HG02571 (cell line): ENCODE results near the gene TAOK3.
"Not testable (repeated sequence)": the region's sequence is repeated elsewhere in the genome, so short reads cannot be mapped to it uniquely, and the experiment has no call there.

Source experiments
- ATAC-seq: cut with Tn5 transposase; IDR thresholded peaks from one replicate; pipeline ENCODE4 v1.9.1; 2021; ENCODE audit warnings: mild to moderate bottlenecking, moderate library complexity; ENCODE audit not compliant: unreplicated experiment

The TAOK3 gene

DNA sequence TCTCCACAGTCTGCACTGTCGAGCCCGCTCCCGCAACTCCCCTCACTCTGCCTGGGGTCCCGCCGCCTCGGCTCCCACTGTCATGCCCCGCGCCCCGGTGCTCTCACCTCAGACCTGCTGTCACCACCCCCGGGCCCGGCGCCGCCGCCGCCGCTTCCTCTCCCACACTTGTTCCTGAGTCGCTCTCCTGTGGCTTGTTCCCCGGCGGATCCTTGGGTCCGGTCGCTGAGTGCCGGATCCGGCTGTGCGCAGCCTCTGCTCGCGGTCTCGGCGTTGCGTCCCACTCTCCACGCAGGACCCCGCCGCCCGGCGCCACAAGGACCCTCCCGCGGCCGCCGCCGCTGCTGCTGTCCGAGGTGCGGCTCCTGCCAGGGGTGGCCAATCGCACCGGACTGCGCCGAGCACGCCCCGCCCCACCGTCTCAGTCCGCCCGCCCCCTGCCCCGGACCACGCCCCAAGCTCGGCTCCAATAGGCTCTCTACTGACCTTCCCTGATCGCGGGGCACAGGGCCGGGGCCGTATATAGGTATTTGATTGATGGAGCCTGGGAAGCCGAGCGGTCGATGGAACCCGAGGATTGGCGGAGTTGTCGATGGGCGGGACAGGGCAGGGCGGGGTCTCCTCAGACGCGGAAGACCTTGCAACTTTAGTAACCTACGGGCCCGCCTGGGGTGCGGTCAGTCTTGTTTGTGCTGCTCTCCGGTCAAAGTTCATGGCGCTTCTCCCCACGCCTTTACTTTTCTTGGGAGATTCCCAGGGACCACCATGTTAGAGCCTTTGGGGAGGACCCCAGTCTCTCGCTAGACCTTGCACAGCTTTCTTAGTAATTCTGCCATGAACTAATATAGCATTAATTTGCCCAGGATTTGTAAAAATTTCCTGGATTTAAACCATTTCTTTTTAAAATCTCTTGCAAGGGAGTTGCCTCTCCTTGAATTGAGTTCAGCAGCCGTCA, at the start of gene TAOK3:
Gene TAOK3, minus strand, starts transcription at position 367 of the 955 bp plus-strand sequence. CDS start 117,340 bp downstream, outside the sequence.
- peak; percentile 80 for ATAC-seq

DNA sequence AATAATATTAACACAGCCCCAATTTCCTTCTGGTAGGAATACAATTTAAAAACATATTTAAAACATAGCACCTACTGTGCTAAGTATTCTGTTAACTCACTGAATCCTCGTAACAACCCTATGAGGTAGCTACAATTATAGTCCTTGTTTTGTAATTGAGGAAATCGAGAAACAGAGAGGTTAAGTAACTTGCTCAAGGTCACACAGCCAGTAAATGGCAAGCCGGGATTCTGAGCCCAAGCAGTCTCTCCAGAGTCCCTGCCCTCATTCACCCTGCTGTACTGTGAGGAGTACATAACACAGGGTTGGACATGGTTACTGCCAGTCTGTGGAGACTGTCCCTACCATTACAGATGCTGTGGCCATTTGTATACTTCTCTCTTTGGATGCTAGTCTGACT, 48.0 kb upstream of the TAOK3 start:
- no peak for ATAC-seq

DNA sequence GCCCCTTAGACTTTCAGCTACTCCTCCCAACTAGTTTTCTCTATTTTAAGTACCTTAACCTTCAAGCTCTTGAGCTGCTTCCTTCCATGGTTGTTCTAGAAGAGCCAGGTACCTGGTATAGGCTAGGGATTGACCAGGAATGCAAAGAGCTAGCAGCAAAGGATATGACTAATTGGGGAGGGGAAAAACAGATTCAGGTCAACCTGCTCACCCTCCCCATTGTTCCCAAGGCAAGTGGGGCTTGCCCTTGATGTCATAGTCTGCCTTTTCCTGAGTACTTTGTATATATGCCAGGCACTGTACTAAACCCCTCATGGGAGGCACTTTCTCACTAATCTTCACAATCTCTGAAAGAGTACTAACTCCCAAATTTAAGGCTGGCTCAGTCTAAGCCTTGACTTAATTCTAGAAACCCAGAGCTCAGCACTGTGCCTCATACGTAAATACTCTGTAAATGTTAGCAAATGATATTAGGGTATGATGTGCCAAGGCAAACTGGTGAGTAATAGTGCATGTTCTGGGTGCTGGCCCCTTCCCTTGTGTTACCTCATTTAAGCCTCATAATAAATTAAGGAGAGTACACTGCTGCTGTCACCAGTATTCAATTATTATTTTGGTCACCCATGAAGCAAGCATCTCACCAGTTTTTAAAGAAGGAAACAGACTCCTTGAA, 45.8 kb upstream of the TAOK3 start:
- no peak for ATAC-seq

DNA sequence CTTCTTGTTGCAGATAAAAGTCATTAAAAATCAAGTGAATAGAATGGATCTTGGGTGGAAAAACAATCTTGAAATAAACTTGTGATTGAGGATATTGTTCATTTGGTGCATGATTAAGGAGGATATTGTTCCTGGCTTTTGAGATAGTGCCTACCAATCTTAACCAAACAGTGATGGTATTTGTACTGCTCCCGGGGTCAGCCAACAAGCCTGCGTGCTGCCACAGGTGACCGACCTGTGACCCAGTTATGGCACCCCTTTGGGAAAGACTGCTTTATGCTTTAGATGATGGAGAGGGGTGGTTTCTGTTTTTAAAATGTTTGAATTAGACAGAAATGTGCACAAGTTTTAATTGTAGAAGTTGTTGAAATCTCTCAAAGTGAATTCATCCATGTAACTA, 45.2 kb upstream of the TAOK3 start:
- ATAC-seq, result no peak

DNA sequence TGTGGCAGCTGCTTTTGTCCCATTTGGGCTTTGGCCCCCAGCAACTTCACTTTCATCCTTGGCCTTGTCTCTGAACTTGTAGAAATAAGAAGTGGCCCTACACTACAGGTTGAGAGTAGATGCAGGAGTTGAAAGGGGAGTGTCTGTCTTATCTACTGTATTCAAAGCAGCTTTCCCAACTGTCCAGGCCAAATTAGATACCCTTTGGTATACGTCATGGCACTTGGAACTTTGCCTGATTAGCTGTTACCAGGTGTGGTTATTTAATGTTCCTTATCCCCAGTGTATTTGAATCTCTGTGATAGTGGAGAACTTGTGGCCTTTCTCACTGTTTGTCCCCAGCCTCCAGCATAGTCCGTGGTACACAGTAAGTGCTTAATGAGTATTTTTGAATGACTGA, 37.1 kb upstream of the TAOK3 start:
- ATAC-seq, result no peak

DNA sequence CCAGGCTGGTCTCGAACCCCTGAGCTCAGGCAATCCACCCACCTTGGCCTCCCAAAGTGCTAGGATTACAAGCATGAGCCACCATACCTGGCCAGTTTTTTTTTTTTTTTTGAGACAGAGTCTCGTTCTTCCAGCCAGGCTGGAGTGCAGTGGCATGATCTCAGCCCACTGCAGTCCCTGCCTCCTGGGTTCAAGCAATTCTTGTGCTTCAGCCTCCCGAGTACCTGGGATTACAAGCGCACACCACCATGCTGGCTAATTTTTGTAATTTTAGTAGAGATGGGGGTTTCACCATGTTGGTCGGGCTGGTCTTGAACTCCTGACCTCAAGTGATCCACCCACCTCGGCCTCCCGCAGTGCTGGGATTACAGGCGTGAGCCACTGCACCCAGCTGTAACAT, 35.5 kb upstream of the TAOK3 start:
- not testable (repeated sequence) for ATAC-seq

DNA sequence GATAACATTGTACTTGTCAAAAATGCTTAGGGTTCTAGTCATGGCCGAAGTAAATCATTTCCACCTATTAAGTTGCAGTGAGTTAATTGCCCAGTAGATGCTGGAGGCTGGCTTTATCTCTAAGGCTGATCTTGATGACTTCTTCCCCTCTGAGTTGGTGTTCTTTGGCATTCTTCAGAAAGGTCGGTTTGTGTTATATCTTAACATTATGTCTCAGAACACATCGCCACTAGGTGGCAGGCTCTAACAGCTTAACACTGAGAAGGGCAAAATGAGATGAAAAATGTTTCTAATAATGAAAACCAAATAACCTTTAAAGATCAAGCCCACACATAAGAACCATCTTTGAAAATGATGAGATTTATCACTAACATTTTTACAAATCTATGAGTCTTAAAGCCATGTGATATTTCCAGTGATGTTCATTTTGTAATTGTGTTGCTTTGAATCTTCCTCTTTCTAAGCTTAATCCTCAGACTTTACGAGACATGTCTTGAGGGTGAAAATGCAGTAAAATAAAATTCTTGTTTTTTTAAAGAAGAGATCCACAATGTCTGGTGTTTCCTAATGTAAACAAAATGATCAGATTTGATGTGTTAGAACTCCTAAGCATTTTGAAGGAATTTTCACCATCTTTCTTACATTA, 32.3 kb upstream of the TAOK3 start:
- ATAC-seq, result no peak

DNA sequence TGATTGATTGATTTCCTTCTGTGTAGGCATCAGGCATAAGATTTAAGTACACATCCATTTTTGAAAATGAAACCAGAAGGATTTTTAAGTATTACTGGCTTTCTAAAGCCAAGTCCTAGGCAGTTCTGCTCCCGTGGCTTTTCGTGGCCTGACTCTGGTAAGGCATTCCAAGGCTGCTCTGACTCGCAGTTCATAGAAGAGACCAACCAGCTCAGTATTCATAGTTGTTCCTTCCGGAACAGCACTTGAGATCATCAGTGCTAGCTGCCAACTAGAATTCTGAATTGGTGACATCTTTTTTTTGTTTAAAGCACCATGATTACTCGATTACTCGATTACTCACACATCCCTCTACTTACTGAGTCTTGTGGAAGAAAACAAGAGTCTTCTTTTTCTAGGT, 29.5 kb upstream of the TAOK3 start:
- ATAC-seq, result no peak

DNA sequence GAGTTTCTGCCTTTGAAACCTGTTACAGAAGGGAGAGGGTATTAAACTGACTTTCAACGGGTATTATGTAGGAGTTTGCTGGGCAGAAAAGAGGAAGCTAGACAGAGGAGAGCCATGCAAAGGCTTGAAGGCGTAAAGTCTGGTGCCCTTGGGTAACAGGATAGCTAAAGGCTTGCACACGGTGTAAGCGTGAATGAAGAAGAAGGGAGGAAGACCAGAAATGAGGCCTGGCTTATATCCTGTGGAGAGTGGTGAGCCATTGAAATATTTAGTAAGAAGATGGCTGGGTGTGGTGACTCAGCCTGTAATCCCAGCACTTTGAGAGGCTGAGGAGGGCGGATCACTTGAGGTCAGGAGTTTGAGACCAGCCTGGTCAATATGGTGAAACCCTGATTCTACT, 26.2 kb upstream of the TAOK3 start:
- no peak for ATAC-seq

DNA sequence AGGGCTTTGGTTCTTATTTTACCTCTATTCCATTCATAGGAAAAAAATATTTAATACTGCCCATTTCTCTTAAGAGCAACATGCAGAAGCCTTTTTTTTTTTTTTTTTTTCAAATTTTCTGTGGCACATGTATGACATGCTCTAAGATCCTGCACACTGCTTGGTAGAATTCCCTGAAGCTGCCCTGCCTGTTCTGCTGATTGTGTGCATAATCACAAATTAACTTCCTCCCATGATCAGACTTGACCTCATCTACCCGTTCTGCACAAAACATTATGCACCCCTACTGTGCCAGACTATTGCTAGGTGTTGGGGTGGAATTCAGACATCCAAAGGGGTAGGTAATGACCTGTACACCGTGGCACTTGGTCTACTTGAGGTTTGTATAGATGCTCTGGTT, 25.8 kb upstream of the TAOK3 start:
- ATAC-seq, result no peak

DNA sequence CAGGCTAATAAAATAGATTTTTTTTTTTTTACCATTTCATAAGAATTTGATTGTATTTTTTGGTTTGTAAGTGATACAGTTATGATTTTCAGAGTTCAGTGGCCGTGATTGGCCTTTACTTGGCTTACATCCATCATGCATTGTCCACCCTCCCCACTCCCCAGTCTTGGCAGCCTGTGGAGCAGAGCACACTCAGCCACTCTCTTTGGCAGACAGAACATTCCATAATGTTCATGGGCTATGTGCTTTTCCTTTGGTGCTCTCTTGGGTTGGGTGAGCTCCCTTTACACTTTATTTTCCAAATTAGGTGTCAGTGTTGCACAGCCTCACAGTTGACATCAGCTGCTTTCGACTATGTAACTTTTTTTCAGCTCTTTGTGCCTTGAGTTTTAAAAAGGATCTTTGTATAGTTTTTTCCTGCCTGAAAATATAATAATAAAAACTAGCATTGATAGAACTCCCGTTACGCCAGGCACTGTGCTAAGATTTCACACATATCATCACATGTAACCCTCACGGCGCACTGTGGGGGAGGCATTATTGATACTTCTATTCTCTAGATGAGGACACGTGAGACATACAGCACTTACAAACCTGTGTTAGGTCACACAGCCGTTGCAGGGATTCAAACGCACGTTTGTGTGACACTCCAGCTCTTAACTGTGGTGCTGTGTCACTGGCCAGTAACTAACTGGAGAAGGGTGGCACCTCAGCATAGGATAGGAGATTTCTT, 25.2 kb upstream of the TAOK3 start:
- ATAC-seq, result no peak

DNA sequence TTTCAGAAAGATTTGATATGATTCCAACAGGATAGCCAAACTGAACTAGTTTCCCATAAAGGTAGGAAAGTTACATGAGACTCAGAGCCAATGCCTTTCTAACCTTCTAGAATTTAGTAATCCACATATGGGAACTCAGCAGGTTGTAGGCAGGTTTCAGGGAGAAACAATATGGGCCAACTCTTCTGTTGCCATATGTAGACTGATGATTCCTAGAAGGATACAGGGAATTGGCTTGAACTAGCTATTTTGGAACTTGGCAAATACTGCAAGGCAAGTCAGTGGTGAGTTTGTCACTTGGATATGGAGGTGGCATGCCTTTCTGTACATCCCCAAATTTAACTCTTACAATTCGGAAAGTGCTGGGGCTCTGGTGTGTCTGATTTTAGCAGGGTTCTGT, 19.1 kb upstream of the TAOK3 start:
- ATAC-seq, result no peak

DNA sequence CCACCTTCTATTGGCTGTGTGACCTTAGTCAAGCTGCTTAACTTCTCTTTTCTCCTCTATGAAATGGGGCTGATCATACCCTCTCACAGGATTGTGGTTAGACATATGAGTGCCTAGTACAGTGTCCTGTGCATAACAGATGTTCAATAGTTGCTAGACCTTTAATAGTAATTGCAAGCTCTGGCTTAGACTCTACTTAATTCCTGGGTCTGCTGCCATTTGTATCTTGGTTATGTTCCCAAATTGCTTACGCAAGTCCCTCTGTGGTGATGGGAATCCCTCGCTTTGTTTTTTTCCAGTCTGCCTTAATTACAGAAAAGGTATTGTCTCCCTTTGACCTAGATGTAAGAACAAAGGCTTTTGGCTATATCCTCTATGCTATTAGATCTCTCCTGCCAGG, 18.7 kb upstream of the TAOK3 start:
- ATAC-seq, result no peak

DNA sequence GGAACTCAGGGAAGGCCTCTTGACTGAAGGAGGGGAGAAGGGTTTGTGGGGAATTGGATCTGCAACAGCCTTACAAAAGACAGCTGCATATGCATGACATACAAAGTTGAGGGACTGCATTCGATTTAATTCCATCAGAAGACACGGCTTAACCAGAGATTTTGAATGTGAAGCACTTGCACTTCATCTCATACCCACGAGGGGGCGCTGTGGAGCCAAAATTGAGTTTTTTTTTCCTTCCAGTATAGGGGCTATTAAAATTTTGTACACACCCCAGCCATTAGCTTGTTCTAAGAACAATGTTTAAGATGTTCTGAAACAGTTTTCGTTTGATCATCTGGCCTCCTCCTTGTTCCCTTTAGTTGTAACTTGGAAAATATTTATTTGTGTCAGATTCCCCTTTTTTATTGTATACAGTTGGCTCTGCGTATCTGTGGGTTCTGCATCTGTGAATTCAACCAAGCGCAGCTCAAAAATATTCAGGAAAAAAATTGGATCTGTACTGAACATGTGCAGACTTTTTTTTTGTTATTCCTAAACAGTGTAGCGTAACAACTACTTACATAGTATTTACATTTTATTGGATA, 5.3 kb upstream of the TAOK3 start:
- ATAC-seq, result no peak

DNA sequence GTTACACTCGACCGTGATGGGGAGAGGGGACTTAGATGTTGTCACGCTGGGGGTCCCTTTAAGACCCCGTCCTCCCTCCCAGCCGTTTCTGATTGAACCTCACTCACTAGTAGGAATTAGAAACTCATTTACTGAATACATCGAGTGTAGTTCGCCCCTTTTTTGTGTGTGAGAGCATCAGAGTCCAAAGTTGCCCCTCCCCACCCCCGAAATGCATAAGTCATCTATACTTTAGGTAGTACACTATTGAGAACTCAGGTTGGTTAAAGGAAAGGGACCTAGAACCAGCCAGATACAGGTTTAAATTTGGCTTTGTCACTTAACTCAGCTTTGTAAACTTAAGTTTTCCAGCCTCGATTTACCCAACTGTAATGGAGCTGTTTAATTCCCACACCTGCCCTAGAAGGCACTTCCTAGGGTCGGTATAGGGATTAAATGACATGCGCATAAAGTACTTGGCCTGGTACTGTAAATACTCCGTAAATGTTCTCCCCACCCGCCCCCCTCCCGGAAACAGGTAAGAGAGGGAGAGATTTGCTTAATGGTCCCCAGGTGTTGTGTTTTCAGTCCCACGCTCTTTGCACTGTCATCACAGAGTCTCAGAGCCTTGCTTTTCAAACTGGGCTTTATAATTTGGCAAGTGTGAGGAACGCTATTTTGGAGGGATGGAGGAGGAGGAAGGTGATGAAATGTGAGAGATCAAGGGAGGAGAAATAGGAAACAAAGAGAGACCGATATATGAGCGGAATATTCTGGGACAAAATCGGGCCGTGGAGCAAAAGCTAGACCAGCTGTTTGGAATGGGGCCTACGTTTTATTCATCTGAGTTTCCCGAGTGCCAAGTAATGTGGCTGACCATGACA, 4.5 kb upstream of the TAOK3 start:
- no peak for ATAC-seq

DNA sequence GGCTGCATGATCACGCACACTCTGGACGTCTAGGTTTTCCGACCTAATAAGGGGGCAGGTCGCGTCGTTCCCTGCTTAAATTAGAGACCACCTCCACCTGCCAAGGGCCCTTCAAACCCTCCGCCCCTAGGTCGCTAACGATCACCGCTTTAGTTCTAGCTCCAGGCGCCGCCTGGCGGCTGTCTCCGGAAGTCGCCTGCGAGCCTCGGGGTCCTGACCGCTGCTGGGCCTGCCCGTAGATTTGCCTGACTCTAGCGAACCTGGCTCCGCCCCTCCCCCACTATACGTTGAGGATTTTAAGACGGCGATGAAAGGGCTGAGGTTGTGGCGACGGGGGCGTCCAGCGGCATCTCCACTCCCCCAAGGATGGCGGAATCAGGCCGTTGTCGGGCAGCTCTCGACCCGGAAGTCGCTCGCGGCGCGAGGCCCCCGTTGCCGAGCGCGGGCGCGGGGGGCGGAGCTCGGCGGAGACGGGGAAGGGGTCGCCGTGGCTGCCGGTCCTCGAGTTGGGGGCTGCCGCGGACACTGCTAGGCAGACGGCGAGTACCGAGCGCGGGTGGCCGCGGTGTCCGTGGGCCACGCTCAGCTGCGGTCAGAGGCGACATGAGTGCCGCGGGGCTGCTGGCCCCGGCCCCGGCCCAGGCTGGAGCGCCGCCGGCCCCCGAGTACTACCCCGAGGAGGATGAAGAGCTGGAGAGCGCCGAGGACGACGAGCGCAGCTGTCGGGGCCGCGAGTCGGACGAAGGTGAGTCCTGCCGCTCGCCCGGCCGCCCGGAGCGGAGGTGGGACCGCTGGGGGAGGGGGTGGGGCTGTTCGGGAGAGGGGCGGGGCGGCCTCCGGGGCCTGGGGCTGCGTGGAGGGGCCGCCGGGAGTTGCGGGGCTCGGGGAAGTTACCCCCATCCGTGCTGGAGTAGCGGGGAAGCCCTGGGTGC, 3.6 kb upstream of the TAOK3 start, which contains the start of gene SUDS3:
Gene SUDS3, plus strand, starts transcription at position 467 of the 932 bp plus-strand sequence. Its CDS starts 137 bp downstream, at position 604.
- no peak for ATAC-seq

DNA sequence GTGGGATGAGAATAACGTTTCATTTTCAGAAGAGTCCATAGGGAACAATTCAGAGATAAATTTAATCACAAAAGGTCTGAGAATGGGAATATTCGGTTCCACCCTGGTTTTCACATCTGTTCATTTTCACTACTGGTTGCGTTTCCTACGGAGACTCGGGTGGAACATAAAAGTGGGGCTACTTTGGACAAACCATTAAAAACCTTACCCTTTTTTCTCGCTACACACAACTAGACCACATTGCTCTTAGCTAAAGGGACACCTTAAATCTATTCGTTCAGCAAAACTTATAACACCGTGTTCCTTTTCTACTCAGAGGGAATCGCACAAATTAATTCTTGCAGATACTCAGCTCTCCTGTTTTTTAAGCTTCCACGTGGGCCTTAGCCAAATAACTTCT, 2.6 kb upstream of the TAOK3 start:
- ATAC-seq, result no peak

DNA sequence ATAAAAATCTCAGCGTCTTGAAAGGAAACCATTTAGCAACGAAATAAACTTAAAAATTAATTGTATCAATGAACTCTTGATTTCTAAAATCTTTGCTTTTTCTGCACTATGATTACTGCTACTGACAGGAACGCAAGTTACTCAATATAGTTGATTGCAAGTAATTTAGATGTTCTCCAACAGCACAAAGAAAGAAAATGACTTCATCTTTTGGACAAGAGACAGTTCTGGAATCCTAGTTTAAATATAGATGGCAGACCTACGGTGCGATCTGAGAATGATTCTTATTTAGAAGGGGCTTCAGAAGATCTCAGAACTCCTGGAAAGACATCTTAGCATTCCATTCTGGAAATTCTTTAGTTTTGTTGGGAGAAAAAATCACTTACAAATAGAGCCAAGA, 2.2 kb upstream of the TAOK3 start:
- no peak for ATAC-seq
